ENCODE measurements around the gene COX17. TPM values are rescaled to one million over a fixed set of nuclear protein-coding genes. Genes with fewer than 3 reads are reported as not detected.
A peak's percentile ranks its signal among the peaks of the same experiment; 100 is the strongest.
"Not testable (repeated sequence)": the region's sequence is repeated elsewhere in the genome, so short reads cannot be mapped to it uniquely, and the experiment has no call there.

Gene COX17
- total RNA-seq, 2 experiments from 2014 or later, result 104 to 113 TPM

- Mint-ChIP-seq H3K27me3 (ENCODE audit: low read depth) (peaks cover 3% of the 10 kb centered on the region), H3K4me3 (no peak overlapping the region), H3K27ac (no peak overlapping the region), H3K4me1 (ENCODE audit: low read depth) (peaks cover 31% of the 10 kb centered on the region), H3K36me3 (ENCODE audit: low read depth) (no peaks in the 10 kb centered on the region), H3K9me3 (peaks cover 1% of the 10 kb centered on the region)
- intact Hi-C loops (cut with micrococcal nuclease), result no loop called here
- DNase-seq, result no peak
- CTCF ChIA-PET, result no interaction called here
These were observed 20.2 kb upstream of the COX17 start for GRCh38 chr3:119697394-119697793.

- CTCF ChIA-PET, result interaction anchor here (1.1 kb wide), 1 partner anchor 115 kb away, joined by 4 read pairs; no protein-coding TSS in a partner anchor
- no peak overlapping the region for H3K27ac Mint-ChIP-seq
- H3K9me3 Mint-ChIP-seq, result no peaks in the 10 kb centered on the region
- no peak for DNase-seq
- intact Hi-C loops (cut with micrococcal nuclease), result no loop called here
- peaks cover 3% of the 10 kb centered on the region for H3K27me3 Mint-ChIP-seq (ENCODE audit: low read depth)
- H3K4me1 Mint-ChIP-seq (ENCODE audit: low read depth), result peaks cover 12% of the 10 kb centered on the region
- no peak overlapping the region for H3K4me3 Mint-ChIP-seq
- no peaks in the 10 kb centered on the region for H3K36me3 Mint-ChIP-seq (ENCODE audit: low read depth)
These were observed 18.3 kb upstream of the COX17 start for GRCh38 chr3:119695480-119695879.

- intact Hi-C loops (cut with micrococcal nuclease), result no loop called here
- H3K27ac Mint-ChIP-seq, result no peak overlapping the region
- no peak for DNase-seq
- H3K4me1 Mint-ChIP-seq (ENCODE audit: low read depth), result no peaks in the 10 kb centered on the region
- H3K4me3 Mint-ChIP-seq, result no peak overlapping the region
- H3K27me3 Mint-ChIP-seq (ENCODE audit: low read depth), result peaks cover 3% of the 10 kb centered on the region
- CTCF ChIA-PET, result interaction anchor here (0.5 to 2.1 kb wide), 8 partner anchors 10 to 312 kb away, joined by 3 to 16 read pairs (median 3); no protein-coding TSS in a partner anchor
- H3K9me3 Mint-ChIP-seq, result no peaks in the 10 kb centered on the region
- H3K36me3 Mint-ChIP-seq (ENCODE audit: low read depth), result no peaks in the 10 kb centered on the region
These were observed 12.9 kb upstream of the COX17 start for GRCh38 chr3:119690043-119690656.

- no peak overlapping the region for H3K4me3 Mint-ChIP-seq
- no peak for DNase-seq
- H3K36me3 Mint-ChIP-seq (ENCODE audit: low read depth), result no peaks in the 10 kb centered on the region
- no peaks in the 10 kb centered on the region for H3K9me3 Mint-ChIP-seq
- intact Hi-C loops (cut with micrococcal nuclease), result loop anchor here (5.0 kb wide), 1 partner anchor 651 kb away; the partner anchor contains the start of gene IGSF11
- H3K27me3 Mint-ChIP-seq (ENCODE audit: low read depth), result no peaks in the 10 kb centered on the region
- CTCF ChIA-PET, result interaction anchor here (0.6 kb wide), 1 partner anchor 515 kb away, joined by 3 read pairs; no protein-coding TSS in a partner anchor
- H3K4me1 Mint-ChIP-seq (ENCODE audit: low read depth), result no peaks in the 10 kb centered on the region
- no peak overlapping the region for H3K27ac Mint-ChIP-seq
These were observed 6.2 kb upstream of the COX17 start for GRCh38 chr3:119683421-119683820.

- CTCF ChIA-PET, result interaction anchor here (0.7 to 3.3 kb wide), 13 partner anchors 9 to 798 kb away, joined by 3 to 16 read pairs (median 4); partner anchors contain the start of genes TEX55 and TIMMDC1
- DNase-seq, result no peak
- H3K4me3 Mint-ChIP-seq, result no peak overlapping the region
- peaks cover 7% of the 10 kb centered on the region for H3K4me1 Mint-ChIP-seq (ENCODE audit: low read depth)
- no peaks in the 10 kb centered on the region for H3K27me3 Mint-ChIP-seq (ENCODE audit: low read depth)
- no peaks in the 10 kb centered on the region for H3K9me3 Mint-ChIP-seq
- H3K27ac Mint-ChIP-seq, result no peak overlapping the region
- intact Hi-C loops (cut with micrococcal nuclease), result loop anchor here (1.0 to 5.0 kb wide), 9 partner anchors 62 to 799 kb away; partner anchors contain the start of genes CD80 and IGSF11
- H3K36me3 Mint-ChIP-seq (ENCODE audit: low read depth), result peaks cover 4% of the 10 kb centered on the region
These were observed 4.1 kb upstream of the COX17 start for GRCh38 chr3:119681279-119681678.

GRCh38 chr3:119679874-119680273 lies 2.7 kb upstream of the COX17 start:
- Mint-ChIP-seq H3K27ac (no peak overlapping the region), H3K27me3 (ENCODE audit: low read depth) (no peaks in the 10 kb centered on the region), H3K36me3 (ENCODE audit: low read depth) (peaks cover 9% of the 10 kb centered on the region), H3K4me3 (no peak overlapping the region), H3K4me1 (ENCODE audit: low read depth) (peaks cover 21% of the 10 kb centered on the region), H3K9me3 (no peaks in the 10 kb centered on the region)
- CTCF ChIA-PET, result interaction anchor here (1.0 to 3.3 kb wide), 4 partner anchors 10 to 439 kb away, joined by 3 to 16 read pairs (median 4); partner anchors contain the start of genes B4GALT4 and TIMMDC1
- intact Hi-C loops (cut with micrococcal nuclease), result loop anchor here (2.0 to 5.0 kb wide), 2 partner anchors 121 to 648 kb away; partner anchors contain the start of genes CD80 and IGSF11
- no peak for DNase-seq

- H3K4me3 Mint-ChIP-seq; H3K27ac Mint-ChIP-seq; H3K27me3 Mint-ChIP-seq (ENCODE audit: low read depth); H3K9me3 Mint-ChIP-seq; intact Hi-C loops (cut with micrococcal nuclease); DNase-seq: not testable (repeated sequence)
- CTCF ChIA-PET, result interaction anchor here (3.3 kb wide), 1 partner anchor 12 kb away, joined by 16 read pairs; no protein-coding TSS in a partner anchor
- peaks cover 25% of the 10 kb centered on the region for H3K4me1 Mint-ChIP-seq (ENCODE audit: low read depth)
- peaks cover 12% of the 10 kb centered on the region for H3K36me3 Mint-ChIP-seq (ENCODE audit: low read depth)
These were observed 1.0 kb upstream of the COX17 start for GRCh38 chr3:119678209-119678608.

GRCh38 chr3:119677641-119677934 lies 382 bp upstream of the COX17 start:
- CTCF ChIA-PET, result interaction anchor here (1.9 kb wide), 1 partner anchor 403 kb away, joined by 7 read pairs; no protein-coding TSS in a partner anchor
- Mint-ChIP-seq H3K9me3 (no peaks in the 10 kb centered on the region), H3K4me1 (ENCODE audit: low read depth) (peaks cover 27% of the 10 kb centered on the region), H3K4me3 (peak overlapping the region; percentile 82), H3K27me3 (ENCODE audit: low read depth) (no peaks in the 10 kb centered on the region), H3K36me3 (ENCODE audit: low read depth) (peaks cover 16% of the 10 kb centered on the region), H3K27ac (peak overlapping the region; percentile 95)
- DNase-seq, result no peak
- intact Hi-C loops (cut with micrococcal nuclease), result loop anchor here (1.0 to 2.0 kb wide), 12 partner anchors 23 to 458 kb away; partner anchors contain the start of genes ADPRH, ARHGAP31, B4GALT4 and GSK3B

- H3K4me3 Mint-ChIP-seq, result peak overlapping the region; percentile 82
- no peaks in the 10 kb centered on the region for H3K9me3 Mint-ChIP-seq
- no peaks in the 10 kb centered on the region for H3K27me3 Mint-ChIP-seq (ENCODE audit: low read depth)
- intact Hi-C loops (cut with micrococcal nuclease), result loop anchor here (2.0 kb wide), 1 partner anchor 435 kb away; the partner anchor contains the start of gene B4GALT4
- H3K27ac Mint-ChIP-seq, result peak overlapping the region; percentile 95
- peaks cover 26% of the 10 kb centered on the region for H3K36me3 Mint-ChIP-seq (ENCODE audit: low read depth)
- peaks cover 36% of the 10 kb centered on the region for H3K4me1 Mint-ChIP-seq (ENCODE audit: low read depth)
- no peak for DNase-seq
- CTCF ChIA-PET, result interaction anchor here (0.5 to 1.9 kb wide), 2 partner anchors 402 to 1314 kb away, joined by 3 to 7 read pairs; no protein-coding TSS in a partner anchor
These were observed 1.2 kb downstream of the COX17 start for GRCh38 chr3:119676020-119676419.

- Mint-ChIP-seq H3K36me3 (ENCODE audit: low read depth) (peaks cover 32% of the 10 kb centered on the region), H3K4me3 (peak overlapping the region; percentile 82), H3K9me3 (no peaks in the 10 kb centered on the region), H3K27ac (peak overlapping the region; percentile 95), H3K4me1 (ENCODE audit: low read depth) (peaks cover 37% of the 10 kb centered on the region), H3K27me3 (ENCODE audit: low read depth) (no peaks in the 10 kb centered on the region)
- no peak for DNase-seq
- intact Hi-C loops (cut with micrococcal nuclease), result no loop called here
- CTCF ChIA-PET, result interaction anchor here (0.5 to 1.0 kb wide), 5 partner anchors 10 to 1314 kb away, joined by 3 to 4 read pairs (median 3); no protein-coding TSS in a partner anchor
These were observed 1.9 kb downstream of the COX17 start for GRCh38 chr3:119675188-119675874.

- Mint-ChIP-seq H3K27ac (no peak overlapping the region), H3K36me3 (ENCODE audit: low read depth) (peaks cover 34% of the 10 kb centered on the region), H3K4me1 (ENCODE audit: low read depth) (peaks cover 42% of the 10 kb centered on the region), H3K4me3 (no peak overlapping the region), H3K27me3 (ENCODE audit: low read depth) (no peaks in the 10 kb centered on the region), H3K9me3 (no peaks in the 10 kb centered on the region)
- intact Hi-C loops (cut with micrococcal nuclease), result no loop called here
- no peak for DNase-seq
- CTCF ChIA-PET, result no interaction called here
These were observed 3.3 kb downstream of the COX17 start for GRCh38 chr3:119673875-119674274.

- CTCF ChIA-PET, result no interaction called here
- peaks cover 42% of the 10 kb centered on the region for H3K4me1 Mint-ChIP-seq (ENCODE audit: low read depth)
- H3K9me3 Mint-ChIP-seq, result no peaks in the 10 kb centered on the region
- H3K27ac Mint-ChIP-seq, result peak overlapping the region; percentile 5
- no peaks in the 10 kb centered on the region for H3K27me3 Mint-ChIP-seq (ENCODE audit: low read depth)
- H3K4me3 Mint-ChIP-seq, result no peak overlapping the region
- peaks cover 36% of the 10 kb centered on the region for H3K36me3 Mint-ChIP-seq (ENCODE audit: low read depth)
- DNase-seq, result no peak
- intact Hi-C loops (cut with micrococcal nuclease), result no loop called here
These were observed 4.4 kb downstream of the COX17 start for GRCh38 chr3:119672776-119673175.

All from activated naive CD4-positive, alpha-beta T cell treated with anti-CD3 and anti-CD28 coated beads for 36 hours (primary cell).